Measurements from ENCODE around the gene FSTL4. TPM values are rescaled to one million over a fixed set of nuclear protein-coding genes. Genes with fewer than 3 reads are reported as not detected.

Gene FSTL4
- total and polyA plus RNA-seq, 4 donors: 0.02 to 0.18 TPM; not detected in 2

- Histone ChIP-seq H3K27me3 (ENCODE audit: control insufficient read depth in 4 of 4, insufficient read depth in 4 of 4, low read length in 3 of 4) (no peaks in the 10 kb centered on the region), H3K36me3 (ENCODE audit: control insufficient read depth in 4 of 4, insufficient read depth in 3 of 4, low read depth in 1 of 4, low read length in 3 of 4) (no peaks in the 10 kb centered on the region), H3K9ac (ENCODE audit: low read depth in 1 of 2, low read length in 2 of 2) (no peak overlapping the region), H3K4me1 (ENCODE audit: control insufficient read depth in 4 of 4, insufficient read depth in 4 of 4, low read length in 3 of 4) (no peaks in the 10 kb centered on the region), H3K27ac (ENCODE audit: low read depth in 1 of 2, low read length in 2 of 2) (no peak overlapping the region), H3K4me3 (ENCODE audit: low read depth in 1 of 3, low read length in 3 of 3) (no peak overlapping the region), H3K9me3 (ENCODE audit: control insufficient read depth in 4 of 4, low read length in 3 of 4) (no peaks in the 10 kb centered on the region)
- no peak for TF ChIP-seq NR2F2 (IDR thresholded peaks at IDR 0.05)
- no peak for TF ChIP-seq SP1 (IDR thresholded peaks at IDR 0.05)
- no peak for TF ChIP-seq GABPA (IDR thresholded peaks at IDR 0.05 in 1 of 2, conservative IDR thresholded peaks at IDR 0.05 in 1 of 2)
- no peak for TF ChIP-seq ZBTB33 (IDR thresholded peaks at IDR 0.05)
- no peak for TF ChIP-seq YY1 (IDR thresholded peaks at IDR 0.05)
- WGBS: 78% methylated on average over 4 of the region's 4 CpGs
- no peak for DNase-seq (ENCODE audit: low spot score)
These were observed 32.6 kb downstream of the FSTL4 start for GRCh38 chr5:133579766-133580165.

- Histone ChIP-seq H3K4me1 (ENCODE audit: control insufficient read depth in 4 of 4, insufficient read depth in 4 of 4, low read length in 3 of 4) (no peaks in the 10 kb centered on the region), H3K27ac (ENCODE audit: low read depth in 1 of 2, low read length in 2 of 2) (no peak overlapping the region), H3K27me3 (ENCODE audit: control insufficient read depth in 4 of 4, insufficient read depth in 4 of 4, low read length in 3 of 4) (peaks cover 0 to 2% (median 0%) of the 10 kb centered on the region in 4 donors), H3K36me3 (ENCODE audit: control insufficient read depth in 4 of 4, insufficient read depth in 3 of 4, low read depth in 1 of 4, low read length in 3 of 4) (no peaks in the 10 kb centered on the region), H3K9me3 (ENCODE audit: control insufficient read depth in 4 of 4, low read length in 3 of 4) (peaks cover 0 to 5% (median 0%) of the 10 kb centered on the region in 4 donors), H3K4me3 (ENCODE audit: low read depth in 1 of 3, low read length in 3 of 3) (no peak overlapping the region), H3K9ac (ENCODE audit: low read depth in 1 of 2, low read length in 2 of 2) (no peak overlapping the region)
- WGBS: 46% methylated on average over 1 of the region's 1 CpG
- DNase-seq (ENCODE audit: low spot score): no peak
- TF ChIP-seq HNF4G (IDR thresholded peaks at IDR 0.05) (no peak), ATF3 (IDR thresholded peaks at IDR 0.05) (peak; percentile 60)
These were observed 43.0 kb downstream of the FSTL4 start for GRCh38 chr5:133569347-133569746.

- H3K36me3 ChIP-seq (ENCODE audit: control insufficient read depth in 4 of 4, insufficient read depth in 3 of 4, low read depth in 1 of 4, low read length in 3 of 4): no peaks in the 10 kb centered on the region
- no peaks in the 10 kb centered on the region for H3K4me1 ChIP-seq (ENCODE audit: control insufficient read depth in 4 of 4, insufficient read depth in 4 of 4, low read length in 3 of 4)
- 53% methylated on average over 3 of the region's 3 CpGs for WGBS
- H3K27ac ChIP-seq (ENCODE audit: low read depth in 1 of 2, low read length in 2 of 2): no peak overlapping the region
- H3K9ac ChIP-seq (ENCODE audit: low read depth in 1 of 2, low read length in 2 of 2): no peak overlapping the region
- peaks cover 0 to 2% (median 0%) of the 10 kb centered on the region in 4 donors for H3K27me3 ChIP-seq (ENCODE audit: control insufficient read depth in 4 of 4, insufficient read depth in 4 of 4, low read length in 3 of 4)
- peak; percentile 100 for TF ChIP-seq REST (IDR thresholded peaks at IDR 0.05)
- no peak for TF ChIP-seq RXRA (IDR thresholded peaks at IDR 0.05)
- peaks cover 0 to 4% (median 0%) of the 10 kb centered on the region in 4 donors for H3K9me3 ChIP-seq (ENCODE audit: control insufficient read depth in 4 of 4, low read length in 3 of 4)
- H3K4me3 ChIP-seq (ENCODE audit: low read depth in 1 of 3, low read length in 3 of 3): no peak overlapping the region
- DNase-seq (ENCODE audit: low spot score): no peak
These were observed 46.3 kb downstream of the FSTL4 start for GRCh38 chr5:133565993-133566392.

All from liver (tissue), 9 donors.